Naive thymus-derived CD8-positive, alpha-beta T cell (primary cell): ENCODE measurements around the gene ABLIM2. TPM values are rescaled to one million over a fixed set of nuclear protein-coding genes. Genes with fewer than 3 reads are reported as not detected.

Experiments used
- ATAC-seq, 2 donors: fragments of 150-1000 bp; cut with Tn5 transposase in 1 of 2; sonication (Bioruptor Pico), chemical (Tn5 transposase) in 1 of 2; 1 replicate in 1 of 2; 2 replicates in 1 of 2; pipeline ENCODE4 v1.10.0; 2021; ENCODE audit warnings: mild to moderate bottlenecking in 2 of 2, moderate library complexity in 2 of 2
- POLR2A ChIA-PET: fragments of 350-600 bp; sonication (Branson Sonifier 250); formaldehyde crosslinking; loops from one replicate; lab custom pipeline; 2021; ENCODE audit warnings: antibody characterized with exemption; lab: Charles Lee
- DNase-seq, 10 donors: peaks; one replicate each; pipeline versions ENCODE4 v3.0.0 to v3.0.0-alpha.2; 2020 to 2022
- H3K27ac Mint-ChIP-seq, 10 donors: one replicate each; pipeline ENCODE4 v1.8.0; 2020 to 2022; ENCODE audit warnings: mild to moderate bottlenecking in 10 of 10, mixed read lengths in 10 of 10, moderate library complexity in 4 of 10, inconsistent platforms in 1 of 10
- H3K27me3 Mint-ChIP-seq, 5 donors: one replicate each; pipeline ENCODE4 v1.8.0; 2021 to 2022; ENCODE audit warnings: mixed read lengths in 5 of 5
- H3K36me3 Mint-ChIP-seq, 3 donors: one replicate each; pipeline ENCODE4 v1.8.0; 2020 to 2022; ENCODE audit warnings: mixed read lengths in 3 of 3, mild to moderate bottlenecking in 2 of 3, inconsistent platforms in 1 of 3
- H3K4me1 Mint-ChIP-seq, 4 donors: one replicate each; pipeline ENCODE4 v1.8.0; 2021 to 2022; ENCODE audit warnings: mixed read lengths in 4 of 4
- H3K4me3 Mint-ChIP-seq, 10 donors: one replicate each; pipeline ENCODE4 v1.8.0; 2020 to 2022; ENCODE audit warnings: mild to moderate bottlenecking in 10 of 10, mixed read lengths in 10 of 10, moderate library complexity in 6 of 10, inconsistent platforms in 1 of 10
- H3K9me3 Mint-ChIP-seq, 9 donors: one replicate each; pipeline ENCODE4 v1.8.0; 2020 to 2022; ENCODE audit warnings: mixed read lengths in 9 of 9, mild to moderate bottlenecking in 3 of 9, inconsistent platforms in 1 of 9, moderate library complexity in 1 of 9
- polyA plus RNA-seq, 3 donors: library from polyadenylated mRNA; unstranded; fragments of 300-500 nt; fragmentation: Illumina TruSeq; gene quantifications; one replicate each; pipeline ENCODE4 v1.2.3, GENCODE V29; 2021
- total RNA-seq, 8 experiments: library from RNA in 2 of 8; stranded (reverse) in 2 of 8; gene quantifications; one replicate each; pipeline ENCODE4 v1.2.3 and lab custom pipeline; 2021 to 2026

Gene ABLIM2
- total and polyA plus RNA-seq, 5 experiments from 2014 or later: 0.47 to 4.9 (median 2.4) TPM

DNA sequence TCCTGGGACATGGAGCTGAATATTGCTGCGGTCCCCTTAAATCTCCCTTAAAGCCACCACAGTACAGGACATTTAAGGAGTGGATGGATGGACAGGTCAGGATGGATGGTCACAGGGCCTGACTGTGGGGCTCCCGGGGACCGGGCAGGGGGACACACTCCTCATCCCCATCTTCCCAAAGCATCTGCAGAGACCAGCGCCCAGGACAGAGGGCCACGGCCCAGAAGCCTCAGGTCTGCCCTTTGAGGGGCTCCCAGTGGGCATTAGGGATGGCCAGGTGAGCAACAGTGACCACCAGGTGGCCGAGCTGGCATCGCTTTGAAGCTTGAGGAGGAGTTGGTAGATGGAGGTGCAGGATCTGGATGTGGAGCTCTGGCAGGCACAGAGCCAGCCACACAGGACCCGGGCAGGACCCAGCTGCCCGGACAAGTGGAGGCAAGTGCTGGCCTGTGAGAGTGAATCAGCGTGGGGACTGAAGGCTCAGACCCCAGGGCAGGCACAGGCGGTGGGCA, 51.4 kb downstream of the ABLIM2 start:
- Mint-ChIP-seq H3K4me3 (no peak overlapping the region), H3K9me3 (no peaks in the 10 kb centered on the region), H3K27me3 (peaks cover 0 to 10% (median 4%) of the 10 kb centered on the region in 5 donors), H3K27ac (no peak overlapping the region), H3K36me3 (no peaks in the 10 kb centered on the region), H3K4me1 (peaks cover 0 to under 1% (median 0%) of the 10 kb centered on the region in 4 donors)
- DNase-seq: no peak
- POLR2A ChIA-PET: no interaction called here
- no peak for ATAC-seq

DNA sequence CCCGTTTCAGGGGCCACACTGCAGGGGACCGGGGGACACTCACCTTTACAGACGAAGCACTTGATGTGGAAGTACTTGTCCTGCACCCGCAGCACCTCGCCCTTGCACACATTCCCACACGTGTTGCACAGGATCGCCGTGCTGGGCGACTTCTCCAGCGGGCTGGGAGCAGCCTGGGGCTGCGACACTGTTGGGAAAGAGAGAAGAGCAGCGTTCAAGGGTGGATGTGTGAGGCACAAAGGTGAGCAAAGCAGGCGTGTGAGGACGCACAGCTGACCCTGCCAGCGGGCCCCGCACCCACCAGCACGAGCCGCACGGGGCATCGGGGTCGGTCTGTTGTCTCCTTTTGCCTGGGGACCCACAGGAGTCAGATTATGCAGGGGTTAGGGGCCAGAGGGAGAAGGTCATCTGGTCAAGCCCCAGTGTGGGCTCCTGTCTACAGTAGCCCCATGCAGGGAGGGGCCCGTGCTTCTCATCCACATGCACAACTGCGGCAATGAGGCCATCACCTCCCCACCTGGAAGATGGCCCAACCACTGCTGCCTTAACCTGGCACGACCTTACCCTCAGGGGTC, 52.1 kb downstream of the ABLIM2 start:
- Mint-ChIP-seq H3K4me1 (no peaks in the 10 kb centered on the region), H3K36me3 (no peaks in the 10 kb centered on the region), H3K4me3 (no peak overlapping the region), H3K9me3 (no peaks in the 10 kb centered on the region), H3K27ac (no peak overlapping the region), H3K27me3 (peaks cover 0 to 10% (median 4%) of the 10 kb centered on the region in 5 donors)
- DNase-seq: no peak
- ATAC-seq: no peak
- POLR2A ChIA-PET: no interaction called here

DNA sequence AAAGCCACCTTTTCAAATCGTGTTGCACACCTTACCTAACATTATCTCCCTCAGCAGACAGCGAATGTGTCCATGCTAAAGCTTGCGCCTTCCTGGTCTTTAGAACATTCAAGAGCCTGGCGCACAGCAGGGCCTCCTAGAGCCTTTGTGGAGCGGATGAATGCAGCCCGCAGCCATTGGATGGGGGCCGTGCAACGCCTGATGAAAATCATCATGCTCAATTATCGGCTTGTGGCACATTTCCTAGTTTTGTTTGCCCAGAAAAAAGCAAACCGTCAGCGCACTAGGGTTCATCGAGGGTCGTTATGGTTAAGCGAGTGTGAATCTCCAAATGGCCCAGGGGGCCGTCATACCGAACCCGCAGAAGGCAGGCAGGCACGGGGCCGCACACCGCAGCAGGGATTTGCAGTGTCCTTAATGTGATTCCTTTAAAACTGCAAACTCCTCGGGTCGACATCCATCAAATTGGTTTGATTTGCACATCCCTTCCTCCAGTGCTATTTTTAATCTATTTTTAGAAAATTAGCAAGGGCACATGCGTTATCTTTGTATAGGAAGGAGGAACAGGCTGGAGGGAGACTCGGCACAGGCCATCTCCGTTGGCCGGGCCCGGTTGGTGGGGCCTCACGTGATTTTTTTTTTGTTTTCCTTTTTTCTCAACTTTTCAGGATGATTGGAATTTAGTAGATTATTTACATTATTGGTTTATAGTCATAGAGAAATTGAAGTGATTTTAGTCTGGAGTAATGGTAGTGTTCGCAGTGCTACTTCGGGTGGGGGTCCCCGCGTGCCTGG, 53.1 kb downstream of the ABLIM2 start:
- Mint-ChIP-seq H3K4me1 (no peaks in the 10 kb centered on the region), H3K36me3 (no peaks in the 10 kb centered on the region), H3K27ac (no peak overlapping the region), H3K27me3 (peaks cover 0 to 10% (median 1%) of the 10 kb centered on the region in 5 donors), H3K4me3 (no peak overlapping the region), H3K9me3 (no peaks in the 10 kb centered on the region)
- DNase-seq: no peak
- ATAC-seq: no peak
- POLR2A ChIA-PET: no interaction called here

DNA sequence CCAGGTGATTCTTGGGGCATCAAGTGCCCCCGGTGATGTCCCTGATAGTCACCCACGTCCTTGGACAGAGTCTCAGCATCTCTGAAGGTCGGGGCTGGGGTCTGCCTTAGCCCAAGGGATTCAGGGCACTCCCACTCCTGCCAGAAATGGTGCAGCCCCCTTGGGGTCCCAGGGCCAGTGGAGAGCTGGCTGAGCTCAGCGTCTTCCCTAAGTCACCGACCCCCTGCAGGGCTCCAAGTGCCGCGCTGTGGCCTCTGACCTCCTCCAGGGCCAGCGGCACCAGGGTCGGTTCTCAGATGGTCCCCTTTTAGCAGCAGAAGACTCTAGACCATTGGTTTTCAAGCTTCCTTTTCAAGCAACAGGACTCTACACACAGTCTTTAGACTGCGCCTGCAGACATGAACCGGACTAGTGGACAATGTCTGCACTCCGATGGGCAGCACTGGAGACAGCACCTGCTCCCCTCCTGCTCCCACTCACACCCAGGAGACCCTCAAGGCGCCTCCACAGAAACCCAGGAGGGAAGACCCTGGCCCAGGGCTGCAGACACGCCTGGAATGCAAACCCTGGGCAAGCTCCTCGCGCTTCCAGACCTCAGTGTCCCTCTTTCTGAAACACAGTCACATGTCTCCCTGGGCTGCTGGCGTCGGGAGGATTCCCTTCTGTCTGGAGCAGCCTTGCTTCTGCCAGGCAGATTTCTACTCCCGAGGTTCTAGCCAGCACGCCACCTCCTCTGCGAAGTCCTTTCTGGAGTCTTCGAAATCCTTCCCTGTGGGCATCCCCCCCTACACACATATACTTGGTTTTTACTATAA, 53.9 kb downstream of the ABLIM2 start:
- H3K4me3 Mint-ChIP-seq: no peak overlapping the region
- H3K27me3 Mint-ChIP-seq: peaks cover 0 to 10% (median 0%) of the 10 kb centered on the region in 5 donors
- ATAC-seq (no peak), DNase-seq (no peak)
- no peaks in the 10 kb centered on the region for H3K4me1 Mint-ChIP-seq
- H3K36me3 Mint-ChIP-seq: no peaks in the 10 kb centered on the region
- H3K9me3 Mint-ChIP-seq: no peaks in the 10 kb centered on the region
- POLR2A ChIA-PET: no interaction called here
- no peak overlapping the region for H3K27ac Mint-ChIP-seq

DNA sequence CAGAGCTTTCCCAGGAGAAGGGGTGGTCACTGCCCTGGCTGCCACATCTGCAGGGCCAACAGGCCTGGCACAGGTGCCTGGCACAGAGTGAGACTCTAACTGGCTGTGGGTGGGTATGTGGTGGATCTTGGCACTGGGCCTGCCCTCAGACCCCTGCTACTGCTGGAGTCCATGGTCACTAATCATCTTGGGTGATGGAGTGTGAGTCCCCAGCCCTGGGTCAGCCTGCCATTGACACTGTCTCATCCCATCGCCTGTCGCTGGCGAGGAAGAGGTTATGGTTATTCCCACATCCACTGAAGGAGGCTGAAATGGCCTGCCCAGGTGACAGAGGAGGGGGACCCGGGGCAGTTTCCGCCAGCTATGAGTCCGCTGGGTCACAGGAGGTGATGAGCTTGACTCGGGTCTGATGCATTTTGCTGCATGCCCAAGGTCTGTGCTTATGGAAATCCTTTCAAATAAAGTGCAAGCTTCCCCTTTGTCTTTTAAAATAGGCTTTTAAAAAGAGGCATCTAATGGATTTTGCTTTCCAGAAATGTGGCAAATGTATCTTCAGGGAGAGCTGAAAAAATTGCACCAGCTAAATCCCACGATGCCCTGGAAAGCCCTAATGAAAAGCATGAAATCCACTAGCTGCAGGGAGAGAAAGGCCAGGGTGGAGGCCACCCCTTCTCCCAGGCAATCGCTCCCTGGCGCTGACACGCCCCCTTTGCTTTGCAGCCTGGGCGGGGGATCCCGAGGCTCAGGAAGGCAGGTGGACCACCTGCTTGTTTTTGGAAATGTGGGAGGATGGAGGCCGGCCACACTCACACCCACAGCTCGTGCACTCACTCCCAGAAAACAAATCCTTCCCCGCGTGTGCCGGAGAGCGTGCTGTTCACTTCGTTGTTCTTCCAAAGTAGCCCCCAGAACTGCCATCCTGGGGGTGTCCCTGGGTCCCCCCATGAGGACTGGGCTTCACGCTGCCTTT, 54.9 kb downstream of the ABLIM2 start:
- peaks cover 0 to 10% (median 0%) of the 10 kb centered on the region in 5 donors for H3K27me3 Mint-ChIP-seq
- no peaks in the 10 kb centered on the region for H3K9me3 Mint-ChIP-seq
- DNase-seq: no peak
- no peaks in the 10 kb centered on the region for H3K4me1 Mint-ChIP-seq
- H3K27ac Mint-ChIP-seq: no peak overlapping the region
- POLR2A ChIA-PET: no interaction called here
- no peaks in the 10 kb centered on the region for H3K36me3 Mint-ChIP-seq
- no peak overlapping the region for H3K4me3 Mint-ChIP-seq
- no peak for ATAC-seq

DNA sequence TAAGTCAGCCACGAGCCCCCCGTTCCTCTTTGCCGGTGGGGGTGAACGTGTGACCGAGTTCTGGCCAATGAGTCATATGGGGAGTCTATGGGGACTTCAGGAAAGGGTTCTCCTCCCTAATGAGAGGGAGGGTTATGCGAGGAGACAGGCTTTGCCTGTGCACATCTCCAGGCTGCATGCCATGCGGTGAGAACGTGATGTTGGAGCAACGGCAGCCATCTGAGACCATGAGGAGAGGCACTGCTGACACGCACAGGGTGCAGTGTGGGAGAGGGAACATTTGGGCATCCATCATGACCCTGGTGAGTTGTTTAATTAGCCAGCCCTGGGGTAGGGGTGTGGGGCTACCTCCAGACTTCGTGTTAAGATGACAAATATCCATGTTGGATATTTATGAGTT, 55.8 kb downstream of the ABLIM2 start:
- no peaks in the 10 kb centered on the region for H3K4me1 Mint-ChIP-seq
- POLR2A ChIA-PET: no interaction called here
- no peak for DNase-seq
- H3K27me3 Mint-ChIP-seq: peaks cover 0 to 10% (median 0%) of the 10 kb centered on the region in 5 donors
- no peak overlapping the region for H3K4me3 Mint-ChIP-seq
- ATAC-seq: no peak
- no peaks in the 10 kb centered on the region for H3K36me3 Mint-ChIP-seq
- no peak overlapping the region for H3K27ac Mint-ChIP-seq
- H3K9me3 Mint-ChIP-seq: no peaks in the 10 kb centered on the region

DNA sequence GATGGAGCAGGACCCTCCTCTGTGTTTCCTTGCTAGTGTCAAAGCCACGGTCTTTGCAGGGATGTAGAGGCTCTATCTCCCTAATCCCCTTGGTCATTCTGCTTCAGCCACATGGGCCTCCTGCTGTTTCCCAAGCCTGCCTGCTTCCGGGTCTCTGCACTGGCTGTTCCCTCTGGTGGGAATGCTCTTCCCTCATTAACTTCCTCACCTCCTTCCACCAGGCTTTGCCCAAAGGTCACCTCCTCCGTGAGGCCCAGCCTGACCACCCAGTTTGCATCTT, 56.6 kb downstream of the ABLIM2 start:
- no peaks in the 10 kb centered on the region for H3K4me1 Mint-ChIP-seq
- no peak for ATAC-seq
- no peaks in the 10 kb centered on the region for H3K9me3 Mint-ChIP-seq
- H3K36me3 Mint-ChIP-seq: peaks cover 0 to 1% (median 0%) of the 10 kb centered on the region in 3 donors
- POLR2A ChIA-PET: no interaction called here
- H3K4me3 Mint-ChIP-seq: no peak overlapping the region
- no peak overlapping the region for H3K27ac Mint-ChIP-seq
- DNase-seq: no peak
- peaks cover 0 to 10% (median 0%) of the 10 kb centered on the region in 5 donors for H3K27me3 Mint-ChIP-seq

DNA sequence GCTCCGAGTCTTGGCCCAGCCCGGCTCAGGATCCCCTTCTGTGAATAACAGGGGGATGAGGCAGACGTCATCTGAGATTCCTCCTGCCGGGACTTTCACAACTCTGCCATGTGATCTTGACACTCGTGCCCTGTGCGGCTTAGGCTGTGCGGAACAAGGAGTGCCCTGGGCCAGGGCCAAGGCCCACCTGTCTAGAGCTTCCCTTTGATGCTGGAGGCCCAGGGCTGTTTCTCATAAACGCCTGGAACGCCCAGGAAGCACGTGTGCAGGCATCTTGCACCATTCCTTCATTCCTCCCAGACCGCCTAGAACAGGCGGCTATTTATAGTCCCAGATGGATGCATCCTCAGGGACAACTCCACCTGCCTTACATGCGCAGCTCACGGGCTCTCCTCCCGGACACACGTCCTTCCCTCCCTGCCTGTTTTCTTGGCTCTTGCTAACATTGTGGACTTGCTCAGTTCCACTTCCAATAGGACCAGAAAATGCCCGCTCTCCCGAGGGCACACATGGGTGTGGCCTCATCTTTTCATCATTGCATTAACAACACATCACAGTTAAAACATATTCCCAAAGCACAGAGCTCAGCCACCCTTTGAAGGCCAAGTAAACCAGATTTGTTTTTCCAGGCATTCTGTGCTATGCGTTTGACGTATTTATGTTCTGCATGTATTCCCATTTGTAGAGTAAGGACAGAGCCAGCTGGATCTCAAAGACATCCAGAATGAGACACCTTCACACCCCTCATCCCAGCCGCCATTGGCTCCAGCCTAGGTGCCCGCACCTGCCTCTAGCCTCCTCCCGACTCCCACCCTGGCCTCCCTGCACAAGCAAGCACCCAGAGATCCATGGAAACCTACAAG, 57.2 kb downstream of the ABLIM2 start:
- no peak overlapping the region for H3K27ac Mint-ChIP-seq
- POLR2A ChIA-PET: no interaction called here

DNA sequence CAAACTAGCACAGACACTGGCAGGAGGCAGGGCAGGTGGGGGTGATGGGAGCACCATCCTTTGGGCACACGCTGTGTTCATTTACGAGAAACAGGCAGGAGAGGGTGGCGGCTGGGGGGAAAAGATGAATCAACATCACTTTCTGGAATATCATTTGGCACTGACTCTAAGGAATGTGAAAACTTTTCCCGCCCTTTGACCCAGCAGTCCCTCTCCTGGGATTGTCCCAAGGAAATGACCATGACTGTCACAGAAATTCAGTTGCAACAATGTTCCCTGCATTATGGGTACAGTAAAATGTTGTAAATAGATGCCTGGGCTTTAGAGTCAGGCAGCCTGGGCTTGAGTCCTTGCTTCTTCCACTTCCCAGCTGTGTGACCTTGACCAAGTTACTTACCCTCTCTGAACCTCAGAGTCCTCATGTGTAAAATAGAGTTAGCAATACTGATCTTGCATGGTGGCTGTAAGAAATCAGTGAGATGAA, 58.6 kb downstream of the ABLIM2 start:
- POLR2A ChIA-PET: no interaction called here
- no peak for ATAC-seq
- Mint-ChIP-seq H3K4me1 (no peaks in the 10 kb centered on the region), H3K27ac (no peak overlapping the region), H3K9me3 (peaks cover 0 to 15% (median 4%) of the 10 kb centered on the region in 9 donors), H3K36me3 (peaks cover 3 to 8% (median 6%) of the 10 kb centered on the region in 3 donors), H3K4me3 (no peak overlapping the region), H3K27me3 (peaks cover 0 to 4% (median 0%) of the 10 kb centered on the region in 5 donors)
- DNase-seq: no peak

More for the DNA sequence above, 57.2 kb downstream of the ABLIM2 start:
- Mint-ChIP-seq H3K9me3 (peaks cover 0 to under 1% (median 0%) of the 10 kb centered on the region in 9 donors), H3K4me1 (no peaks in the 10 kb centered on the region), H3K27me3 (peaks cover 0 to 10% (median 0%) of the 10 kb centered on the region in 5 donors), H3K36me3 (peaks cover 0 to 1% (median 0%) of the 10 kb centered on the region in 3 donors), H3K4me3 (no peak overlapping the region)
- no peak for ATAC-seq
- DNase-seq: no peak

DNA sequence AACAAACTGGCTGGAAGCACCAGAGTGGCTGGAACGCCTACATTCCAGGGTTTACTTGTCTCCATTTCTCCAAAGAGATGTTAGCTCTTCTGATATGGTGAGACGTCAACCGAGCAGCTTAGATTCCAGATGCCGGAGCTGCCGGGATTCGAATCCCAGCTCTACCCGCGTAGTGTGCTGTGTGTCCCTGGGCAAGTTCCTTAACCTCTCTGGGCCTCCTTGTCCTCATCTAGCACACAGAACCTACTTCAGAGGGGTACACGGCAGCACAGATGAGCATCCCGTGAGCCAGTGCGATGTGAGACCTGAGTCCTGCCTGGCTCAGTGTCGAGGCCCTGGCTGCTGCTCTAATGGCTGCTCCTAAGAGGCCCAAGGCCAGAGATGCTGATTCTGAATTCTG, 60.1 kb downstream of the ABLIM2 start:
- peaks cover 9 to 30% (median 16%) of the 10 kb centered on the region in 9 donors for H3K9me3 Mint-ChIP-seq
- H3K36me3 Mint-ChIP-seq: peaks cover 3 to 18% (median 12%) of the 10 kb centered on the region in 3 donors
- H3K4me3 Mint-ChIP-seq: no peak overlapping the region
- H3K4me1 Mint-ChIP-seq: no peaks in the 10 kb centered on the region
- no peak for DNase-seq
- H3K27ac Mint-ChIP-seq: no peak overlapping the region
- ATAC-seq: no peak
- no peaks in the 10 kb centered on the region for H3K27me3 Mint-ChIP-seq
- POLR2A ChIA-PET: no interaction called here

DNA sequence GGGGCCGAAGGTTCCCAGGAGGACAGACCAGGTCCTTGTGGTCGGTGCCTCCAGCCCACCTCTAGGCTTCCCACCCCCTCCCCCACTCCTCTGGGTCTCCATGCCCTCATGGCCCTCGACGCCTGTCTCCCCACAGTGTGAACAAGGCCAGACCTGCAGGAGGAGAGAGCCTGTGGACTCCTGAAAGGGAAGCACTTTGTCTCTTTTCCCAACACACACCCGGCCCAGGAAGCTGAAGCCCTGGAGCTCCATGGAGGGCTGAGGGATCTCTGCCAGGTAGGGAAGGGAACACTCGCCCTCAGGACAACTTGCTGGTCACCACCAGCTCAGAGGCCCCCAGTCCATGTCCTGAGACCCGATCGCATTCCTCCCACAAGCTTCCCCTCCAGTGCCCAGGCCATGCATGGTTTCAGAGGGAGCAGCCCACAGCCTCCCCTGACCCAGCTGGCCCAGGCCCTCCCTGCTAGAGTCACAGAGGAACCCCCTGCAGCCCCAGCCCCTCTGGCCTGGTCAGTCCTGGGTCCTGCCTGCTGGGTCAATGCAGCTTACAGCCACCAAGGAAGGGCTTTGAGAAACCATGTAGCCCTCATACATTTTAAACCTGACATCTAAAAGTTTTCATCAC, 60.8 kb downstream of the ABLIM2 start:
- Mint-ChIP-seq H3K4me1 (no peaks in the 10 kb centered on the region), H3K27me3 (no peaks in the 10 kb centered on the region), H3K36me3 (peaks cover 3 to 22% (median 14%) of the 10 kb centered on the region in 3 donors), H3K9me3 (peaks cover 9 to 34% (median 21%) of the 10 kb centered on the region in 9 donors), H3K4me3 (peak overlapping the region in 1 of 10 donors; percentile 45), H3K27ac (no peak overlapping the region)
- POLR2A ChIA-PET: no interaction called here
- DNase-seq (no peak), ATAC-seq (no peak)
